HEK293T (cell line): Measurements from ENCODE around the gene DET1.

Source experiments
- ARNT ChIP-seq: fragments of 450-650 bp; IDR thresholded peaks from 2 replicates; pipeline ENCODE4 v1.6.1; 2017; ENCODE audit warnings: mild to moderate bottlenecking
- BHLHE40 ChIP-seq: fragments of 450-650 bp; IDR thresholded peaks from 2 replicates; pipeline ENCODE4 v1.6.1; 2016; ENCODE audit warnings: mild to moderate bottlenecking, moderate library complexity, borderline replicate concordance
- NFRKB ChIP-seq: fragments of 450-650 bp; IDR thresholded peaks from 2 replicates; pipeline ENCODE4 v1.6.1; 2016; ENCODE audit warnings: mild to moderate bottlenecking, moderate library complexity
- SP1 ChIP-seq: fragments of 450-650 bp; IDR thresholded peaks from 2 replicates; pipeline ENCODE4 v1.6.1; 2017

GRCh38 chr15:88467935-88468528, 78.4 kb downstream of the DET1 start:
- TF ChIP-seq BHLHE40 = no peak
- TF ChIP-seq ARNT = no peak
- TF ChIP-seq NFRKB = no peak
- TF ChIP-seq SP1 = no peak
